HG02571 (cell line): ENCODE measurements around the gene DDX23.

Experiments
- ATAC-seq: cut with Tn5 transposase; IDR thresholded peaks from one replicate; pipeline ENCODE4 v1.9.1; 2021; ENCODE audit warnings: mild to moderate bottlenecking, moderate library complexity; ENCODE audit not compliant: unreplicated experiment

DDX23 gene

GRCh38 chr12:48824905-48825304 lies 27.1 kb downstream of the DDX23 start:
- no peak for ATAC-seq

DNA sequence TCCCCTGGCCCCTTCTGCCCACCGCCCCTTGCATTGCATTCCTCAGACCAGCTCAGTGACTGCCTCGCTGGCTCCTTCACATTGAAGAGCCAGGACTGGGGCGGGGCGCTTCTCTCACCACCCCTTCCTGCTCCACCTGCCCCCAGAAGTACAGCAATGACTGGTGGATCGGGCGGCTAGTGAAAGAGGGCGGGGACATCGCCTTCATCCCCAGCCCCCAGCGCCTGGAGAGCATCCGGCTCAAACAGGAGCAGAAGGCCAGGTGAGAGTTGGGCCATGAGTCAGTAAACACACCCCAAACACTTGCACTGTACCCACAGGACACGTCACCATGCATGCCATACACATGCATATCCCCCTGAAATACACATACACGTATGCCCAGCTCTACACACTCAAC lies 27.9 kb downstream of the DDX23 start:
- no peak for ATAC-seq

GRCh38 chr12:48823281-48823680 lies 28.7 kb downstream of the DDX23 start:
- no peak for ATAC-seq

- ATAC-seq: no peak
These were observed 29.3 kb downstream of the DDX23 start for GRCh38 chr12:48822711-48823110.

DNA sequence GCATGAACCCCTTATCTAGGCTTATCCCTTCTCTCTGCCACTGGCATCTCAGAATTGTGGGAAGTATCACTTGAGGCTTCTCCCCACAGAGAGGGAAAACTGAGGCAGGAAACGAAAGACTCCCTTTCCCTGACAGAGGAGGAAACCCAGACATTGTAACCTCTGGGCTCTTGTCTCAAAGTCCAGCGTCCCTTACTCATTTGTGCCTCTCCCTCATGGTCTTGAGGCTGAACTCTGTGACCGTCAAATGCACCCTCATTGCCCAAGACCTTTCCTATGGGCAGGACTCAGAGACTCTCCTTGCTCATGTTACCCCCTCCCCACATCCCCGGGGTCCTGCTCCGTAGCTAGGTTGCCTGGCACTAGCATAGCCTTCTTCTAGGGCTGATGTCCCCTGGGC lies 29.8 kb downstream of the DDX23 start:
- no peak for ATAC-seq

DNA sequence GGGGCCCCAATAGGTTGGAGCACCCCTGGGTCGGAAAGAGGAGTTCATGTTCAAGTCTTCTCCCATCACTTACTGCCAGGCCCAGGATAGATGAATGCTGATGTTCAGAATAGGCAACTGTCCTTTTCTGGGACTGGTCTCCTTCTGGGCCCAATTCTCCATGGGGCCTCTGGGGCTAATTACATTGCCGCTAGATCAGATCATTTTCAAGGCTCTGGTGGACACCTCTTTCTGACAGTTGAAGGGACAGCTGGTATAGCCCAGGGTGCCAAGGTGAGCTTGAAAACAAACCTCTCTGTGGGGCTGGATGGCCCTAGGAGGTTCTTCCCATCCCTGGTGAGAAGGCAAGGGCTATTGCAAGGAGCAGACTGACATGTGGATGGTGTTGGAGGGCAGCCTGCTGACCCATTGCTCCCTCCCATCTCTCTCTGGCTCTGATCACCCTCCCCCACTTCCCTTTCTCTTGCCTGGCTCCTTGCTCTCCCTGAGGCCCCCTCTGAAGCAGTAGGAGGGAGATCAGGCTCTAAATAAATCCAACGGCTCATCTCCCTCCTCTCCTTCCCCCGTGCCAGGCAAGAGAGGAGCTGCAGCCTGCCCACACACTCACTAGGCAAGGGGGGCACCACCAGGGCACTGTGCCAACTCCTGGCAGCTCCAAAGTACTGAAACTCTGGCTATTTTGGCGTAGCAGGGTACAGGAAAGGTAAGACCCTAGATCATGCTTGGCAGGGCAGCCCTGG lies 31.8 kb downstream of the DDX23 start:
- ATAC-seq: no peak

DNA sequence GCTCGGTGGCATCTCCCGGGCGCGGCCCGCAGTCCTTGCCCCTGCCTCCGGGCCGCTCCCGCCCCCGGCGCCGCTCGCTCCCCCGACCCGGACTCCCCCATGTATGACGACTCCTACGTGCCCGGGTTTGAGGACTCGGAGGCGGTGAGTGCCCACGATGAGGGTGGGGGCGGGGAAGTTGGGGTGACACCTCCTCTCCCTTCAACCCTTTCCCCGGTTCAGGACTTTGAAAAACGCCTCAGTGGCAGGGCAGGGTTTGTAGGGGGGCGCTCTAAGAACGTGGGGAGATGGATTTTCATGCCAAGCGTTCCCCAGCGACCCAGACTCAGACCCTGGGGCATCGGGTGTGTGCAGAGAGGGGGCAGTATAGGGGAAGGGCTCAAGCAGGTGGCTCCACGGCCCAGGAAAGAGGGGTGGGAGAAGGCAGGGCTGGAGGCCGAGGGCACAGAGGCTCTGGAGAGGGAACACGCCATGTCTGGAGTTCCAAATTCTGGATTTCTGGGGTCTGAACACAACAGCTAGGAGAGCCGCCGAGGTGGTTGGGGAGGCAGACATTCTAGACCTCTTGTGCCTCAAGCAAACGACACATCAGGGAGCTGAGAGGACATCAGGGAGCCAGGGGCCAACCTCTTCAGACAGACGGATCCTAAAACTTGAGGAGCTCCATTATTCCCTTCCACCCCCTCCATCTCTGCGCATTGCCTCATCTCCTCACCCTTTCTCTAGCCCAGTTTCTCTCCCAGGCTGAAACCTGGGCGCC lies 33.0 kb downstream of the DDX23 start:
- no peak for ATAC-seq

GRCh38 chr12:48817873-48818830 lies 33.8 kb downstream of the DDX23 start, which contains the start of gene CACNB3:
CACNB3 (plus strand) TSS chr12:48818496; CDS start chr12:48818930, 434 bp downstream.
- peak; percentile 33 for ATAC-seq

- no peak for ATAC-seq
These were observed 35.7 kb downstream of the DDX23 start for GRCh38 chr12:48816143-48816854.

GRCh38 chr12:48815126-48816110 lies 36.5 kb downstream of the DDX23 start:
- ATAC-seq: peak; percentile 29

- peak; percentile 80 for ATAC-seq
These were observed 37.5 kb downstream of the DDX23 start for GRCh38 chr12:48814262-48815125.

GRCh38 chr12:48813465-48814261 lies 38.3 kb downstream of the DDX23 start:
- ATAC-seq: no peak

DNA sequence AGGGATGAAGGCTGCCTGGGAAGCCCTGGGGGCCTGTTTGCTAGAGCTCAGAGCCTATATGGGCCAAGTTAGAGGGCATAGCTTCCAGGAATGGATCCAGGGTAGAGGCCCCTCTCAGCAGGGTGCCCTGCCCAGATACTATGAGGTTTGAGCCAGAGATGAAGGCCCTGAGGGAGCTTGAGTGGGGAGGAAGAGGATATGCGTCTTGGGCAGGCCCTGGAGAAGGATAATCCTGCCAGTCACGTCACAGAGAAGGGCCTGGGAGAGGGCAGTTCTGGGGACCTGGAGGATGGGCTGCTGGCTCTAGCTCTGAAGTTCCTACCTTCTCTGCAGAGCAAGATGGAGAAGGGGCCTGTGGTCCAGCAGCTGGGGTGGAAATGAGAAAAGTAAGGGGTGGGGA lies 39.6 kb downstream of the DDX23 start:
- ATAC-seq: no peak

GRCh38 chr12:48811437-48812090 lies 40.4 kb downstream of the DDX23 start:
- ATAC-seq: no peak

DNA sequence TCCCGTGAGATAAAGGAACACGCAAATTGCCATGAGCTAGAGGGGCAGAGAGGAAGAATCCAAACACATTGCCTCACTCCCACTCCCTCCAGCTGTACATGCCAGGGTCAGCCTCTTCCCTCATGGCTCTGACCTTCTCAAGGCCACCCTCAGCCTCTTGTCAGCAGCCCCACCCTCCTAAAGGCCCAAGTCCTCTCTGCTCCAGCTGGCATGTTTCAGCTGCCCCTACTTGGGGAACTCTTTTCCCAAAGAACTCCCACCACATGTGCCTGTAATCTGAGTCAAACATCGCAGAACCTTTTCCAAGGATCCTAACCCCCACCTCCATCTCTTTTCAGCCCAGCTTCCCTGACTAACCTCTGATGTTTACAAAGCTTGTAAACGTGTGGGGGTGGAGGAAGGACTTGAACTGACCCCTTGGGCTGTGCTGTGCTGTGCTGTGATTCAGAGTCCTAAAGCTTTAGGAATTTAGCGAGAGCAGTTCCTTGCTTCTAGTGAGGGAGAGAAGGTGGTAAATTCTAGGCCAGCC lies 41.0 kb downstream of the DDX23 start:
- no peak for ATAC-seq

DNA sequence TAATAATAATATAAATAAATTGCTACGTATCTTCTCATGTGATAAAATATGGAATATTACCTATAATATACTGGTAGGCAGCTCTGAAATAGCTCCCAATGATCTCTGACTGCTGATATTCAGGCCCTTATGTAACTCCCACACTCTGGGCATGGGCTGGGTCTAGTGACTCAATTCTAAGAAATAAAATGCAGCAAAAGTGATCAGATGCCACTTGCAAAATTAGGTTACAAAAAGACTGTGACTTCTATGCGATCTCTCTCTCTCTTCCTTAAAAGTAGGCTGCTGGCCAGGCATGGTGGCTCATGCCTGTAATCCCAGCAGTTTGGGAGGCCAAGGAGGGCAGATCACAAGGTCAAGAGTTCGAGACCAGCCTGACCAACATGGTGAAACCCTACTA lies 44.0 kb downstream of the DDX23 start:
- ATAC-seq: no peak

- no peak for ATAC-seq
These were observed 48.3 kb downstream of the DDX23 start for GRCh38 chr12:48803675-48804074.
